ENCODE measurements around the gene ARHGAP44. TPM values are rescaled to one million over a fixed set of nuclear protein-coding genes. Genes with fewer than 3 reads are reported as not detected.
"Not testable (repeated sequence)": the region's sequence is repeated elsewhere in the genome, so short reads cannot be mapped to it uniquely, and the experiment has no call there.

Gene ARHGAP44
- total RNA-seq, 2 experiments from 2014 or later = 0.06 TPM

GRCh38 chr17:12955521-12955920, 166.2 kb downstream of the ARHGAP44 start:
- CTCF ChIA-PET = no interaction called here
- POLR2A ChIA-PET = no interaction called here

- ChIA-PET POLR2A (no interaction called here), CTCF (no interaction called here)
Observed at GRCh38 chr17:12958786-12959185, 169.5 kb downstream of the ARHGAP44 start.

GRCh38 chr17:12959441-12959840, 170.1 kb downstream of the ARHGAP44 start:
- POLR2A ChIA-PET = no interaction called here
- CTCF ChIA-PET = no interaction called here

- ChIA-PET CTCF (no interaction called here), POLR2A (no interaction called here)
Observed at GRCh38 chr17:12961655-12962054, 172.4 kb downstream of the ARHGAP44 start.

- CTCF ChIA-PET = interaction anchor here (1.2 kb wide), 1 partner anchor 11 kb away, joined by 3 read pairs; no protein-coding TSS in a partner anchor
- POLR2A ChIA-PET = no interaction called here
Observed at GRCh38 chr17:12963505-12963904, 174.2 kb downstream of the ARHGAP44 start.

- ChIA-PET CTCF (interaction anchor here (1.2 kb wide), 1 partner anchor 12 kb away, joined by 3 read pairs; no protein-coding TSS in a partner anchor), POLR2A (no interaction called here)
Observed at GRCh38 chr17:12964162-12964561, 174.9 kb downstream of the ARHGAP44 start.

GRCh38 chr17:12964840-12965239, 175.5 kb downstream of the ARHGAP44 start:
- POLR2A ChIA-PET = no interaction called here
- CTCF ChIA-PET = no interaction called here

- ChIA-PET POLR2A (no interaction called here), CTCF (no interaction called here)
Observed at GRCh38 chr17:12965988-12966387, 176.7 kb downstream of the ARHGAP44 start.

GRCh38 chr17:12966413-12966812, 177.1 kb downstream of the ARHGAP44 start:
- CTCF ChIA-PET = no interaction called here

GRCh38 chr17:12967962-12968361, 178.7 kb downstream of the ARHGAP44 start:
- POLR2A ChIA-PET = no interaction called here

More at GRCh38 chr17:12966413-12966812, 177.1 kb downstream of the ARHGAP44 start:
- POLR2A ChIA-PET = interaction anchor here (0.7 kb wide), 1 partner anchor 20 kb away, joined by 3 read pairs; no protein-coding TSS in a partner anchor

GRCh38 chr17:12973496-12974004, 184.3 kb downstream of the ARHGAP44 start:
- ChIA-PET CTCF (no interaction called here), POLR2A (no interaction called here)

More at GRCh38 chr17:12967962-12968361, 178.7 kb downstream of the ARHGAP44 start:
- CTCF ChIA-PET = no interaction called here

- CTCF ChIA-PET = no interaction called here
- POLR2A ChIA-PET = no interaction called here
Observed at GRCh38 chr17:12974005-12974531, 184.8 kb downstream of the ARHGAP44 start.

GRCh38 chr17:12977008-12977751, 187.9 kb downstream of the ARHGAP44 start:
- POLR2A ChIA-PET = no interaction called here

GRCh38 chr17:12978787-12979186, 189.5 kb downstream of the ARHGAP44 start:
- CTCF ChIA-PET, POLR2A ChIA-PET: not testable (repeated sequence)

More at GRCh38 chr17:12977008-12977751, 187.9 kb downstream of the ARHGAP44 start:
- CTCF ChIA-PET = no interaction called here

GRCh38 chr17:12979246-12979645, 189.9 kb downstream of the ARHGAP44 start:
- POLR2A ChIA-PET = no interaction called here
- CTCF ChIA-PET = no interaction called here

GRCh38 chr17:12979826-12980500, 190.7 kb downstream of the ARHGAP44 start:
- ChIA-PET POLR2A (no interaction called here), CTCF (no interaction called here)

- ChIA-PET CTCF (no interaction called here), POLR2A (no interaction called here)
Observed at GRCh38 chr17:12982224-12982623, 192.9 kb downstream of the ARHGAP44 start.

GRCh38 chr17:12983991-12984884, 194.9 kb downstream of the ARHGAP44 start:
- CTCF ChIA-PET = no interaction called here

GRCh38 chr17:12985431-12986293, 196.4 kb downstream of the ARHGAP44 start:
- CTCF ChIA-PET = interaction anchor here (1.1 kb wide), 1 partner anchor 17 kb away, joined by 3 read pairs; no protein-coding TSS in a partner anchor
- POLR2A ChIA-PET = no interaction called here

More at GRCh38 chr17:12983991-12984884, 194.9 kb downstream of the ARHGAP44 start:
- POLR2A ChIA-PET = no interaction called here
